Hematopoietic multipotent progenitor cell treated with erythropoietin and hydrocortisone succinate and interleukin-3 and kit ligand, for 8 days (in vitro differentiated cells): ENCODE results near the gene KLRC3.
"Not testable (repeated sequence)": the region's sequence is repeated elsewhere in the genome, so short reads cannot be mapped to it uniquely, and the experiment has no call there.

Source experiments
- DNase-seq: peaks from one replicate; pipeline ENCODE4 v3.0.0-alpha.2; 2015

Gene KLRC3

DNA sequence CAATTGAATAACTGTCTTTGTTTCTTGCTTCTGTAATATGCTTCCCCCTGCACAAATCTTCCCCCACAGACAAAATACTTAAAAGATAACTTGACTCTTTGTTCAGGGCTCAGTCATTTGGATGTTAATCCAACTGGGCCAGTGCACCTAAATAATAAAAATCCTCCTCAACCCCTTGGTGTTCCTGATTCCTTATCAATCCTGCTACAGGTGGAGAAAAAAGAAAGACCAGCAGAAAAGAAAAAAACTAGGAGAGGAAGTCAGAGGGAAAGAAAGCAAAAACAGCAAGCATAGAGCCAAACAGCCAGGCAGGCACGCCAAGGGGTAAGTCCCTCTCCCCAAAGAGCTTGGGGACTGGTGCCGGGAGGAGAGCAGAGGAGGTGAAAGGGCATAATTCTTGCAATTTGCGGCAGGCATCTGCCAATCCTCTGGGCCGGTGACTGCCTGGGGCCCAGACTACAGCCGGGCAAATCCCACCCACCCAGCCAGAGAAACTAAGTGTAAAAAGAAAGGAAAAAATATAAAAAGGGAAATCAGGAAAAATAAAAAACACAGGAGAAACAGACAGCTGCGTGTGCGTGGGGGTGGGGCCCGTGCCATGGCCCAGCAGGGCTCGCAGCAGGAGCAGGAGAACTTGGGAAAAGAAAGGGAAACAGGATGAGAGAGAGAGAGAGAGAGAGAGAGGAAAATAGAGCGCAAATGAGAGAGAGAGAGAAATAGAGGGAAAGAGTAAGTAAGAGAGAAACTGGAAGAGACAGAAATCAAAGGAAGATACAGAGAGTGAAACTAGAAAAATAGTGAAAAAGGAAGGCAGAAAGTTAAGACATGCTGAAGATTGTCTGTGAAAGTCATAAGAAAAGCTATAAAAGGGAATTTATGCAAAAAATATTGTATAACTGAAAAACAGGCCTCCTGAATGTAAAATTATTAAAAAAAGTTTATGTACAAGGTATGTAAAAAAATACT, 51.9 kb downstream of the KLRC3 start:
- no peak for DNase-seq

- DNase-seq: not testable (repeated sequence)
Observed at GRCh38 chr12:10367714-10368113, 52.7 kb downstream of the KLRC3 start.

DNA sequence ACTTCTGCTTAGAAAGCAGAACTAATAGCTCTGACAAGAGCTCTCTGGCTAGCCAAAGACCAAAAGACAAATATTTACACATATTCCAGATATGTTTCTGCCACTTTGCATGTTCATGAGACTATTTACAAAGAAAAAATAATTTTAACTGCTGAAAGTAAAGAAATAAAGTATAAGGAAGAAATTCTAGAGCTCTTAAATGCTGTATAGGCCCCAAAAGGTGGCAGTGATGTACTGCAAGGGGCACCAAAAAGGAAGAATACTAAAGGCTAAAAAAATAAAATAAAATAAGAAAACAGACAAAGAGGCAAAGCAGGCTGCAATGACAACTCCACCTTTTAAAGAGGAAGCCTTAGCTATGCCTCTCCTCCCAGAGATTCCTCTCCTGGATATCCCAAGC, 53.5 kb downstream of the KLRC3 start:
- peak; percentile 55 for DNase-seq

DNA sequence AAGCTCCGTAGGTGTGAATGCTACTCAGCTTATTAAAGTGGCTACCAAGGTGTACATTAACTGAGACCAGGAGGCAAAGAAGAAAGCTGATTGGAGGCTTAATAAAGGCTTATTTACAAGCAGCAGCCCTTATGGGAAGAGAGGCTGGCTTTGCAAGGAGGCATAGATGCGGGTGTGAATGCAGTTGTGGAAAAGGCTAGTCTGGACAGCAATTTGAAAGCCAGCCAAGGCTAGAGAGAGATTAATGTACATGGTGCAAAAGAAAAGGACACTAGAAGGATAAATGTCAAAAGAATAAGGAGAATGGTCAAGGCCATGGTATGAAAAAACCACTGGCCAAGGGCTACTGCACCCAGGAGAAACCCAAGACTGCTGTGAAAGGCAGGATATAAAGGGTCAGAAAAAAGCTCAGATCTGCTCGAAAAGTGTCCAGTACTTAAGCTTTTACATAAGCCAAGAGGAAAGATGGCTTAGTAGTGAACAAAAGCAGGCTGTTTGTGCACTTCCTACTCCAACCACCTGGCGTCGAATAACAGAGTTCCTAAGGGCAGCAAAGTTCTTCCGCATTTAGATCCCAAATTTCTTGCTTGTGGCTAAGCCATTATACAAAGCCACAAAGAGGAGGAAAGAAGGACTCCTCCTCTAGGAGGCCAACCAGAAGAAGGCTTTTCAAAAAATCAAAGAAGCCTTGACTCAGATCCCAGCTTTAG, 54.5 kb downstream of the KLRC3 start:
- peak; percentile 54 for DNase-seq

- peak; percentile 87 for DNase-seq
Observed at GRCh38 chr12:10364815-10365622, 55.4 kb downstream of the KLRC3 start.

- peak; percentile 71 for DNase-seq
Observed at GRCh38 chr12:10363914-10364814, 56.2 kb downstream of the KLRC3 start.

GRCh38 chr12:10363658-10363913, 56.8 kb downstream of the KLRC3 start:
- no peak for DNase-seq

- peak; percentile 83 for DNase-seq
Observed at GRCh38 chr12:10362828-10363657, 57.4 kb downstream of the KLRC3 start.

- DNase-seq: peak; percentile 23
Observed at GRCh38 chr12:10362325-10362724, 58.1 kb downstream of the KLRC3 start.
